Type B pancreatic cell (in vitro differentiated cells): ENCODE results near the gene SKA3. TPM values are rescaled to one million over a fixed set of nuclear protein-coding genes. Genes with fewer than 3 reads are reported as not detected.

Experiments
- DNase-seq: peaks from one replicate; pipeline ENCODE4 v3.0.0; 2021; ENCODE audit warnings: mixed read lengths; ENCODE audit not compliant: unreplicated experiment; ENCODE audit errors: extremely low spot score
- H3K27ac Mint-ChIP-seq: 2 replicates; pipeline ENCODE4 v1.8.0; 2021; ENCODE audit warnings: mild to moderate bottlenecking, mixed read lengths
- H3K27me3 Mint-ChIP-seq: 2 replicates; pipeline ENCODE4 v1.8.0; 2021; ENCODE audit warnings: mixed read lengths
- H3K36me3 Mint-ChIP-seq: 2 replicates; pipeline ENCODE4 v1.8.0; 2021; ENCODE audit warnings: mixed read lengths
- H3K4me1 Mint-ChIP-seq: one replicate; pipeline ENCODE4 v1.8.0; 2021; ENCODE audit warnings: mixed read lengths; ENCODE audit not compliant: unreplicated experiment
- H3K4me3 Mint-ChIP-seq: 2 replicates; pipeline ENCODE4 v1.8.0; 2021; ENCODE audit warnings: mild to moderate bottlenecking, mixed read lengths
- H3K9me3 Mint-ChIP-seq: 2 replicates; pipeline ENCODE4 v1.8.0; 2021; ENCODE audit warnings: mixed read lengths
- CTCF ChIP-seq: fragments of 200-600 bp; sonication (generic); conservative IDR thresholded peaks from 2 replicates; pipeline ENCODE4 v1.5.0; 2021; ENCODE audit warnings: antibody characterized with exemption, mild to moderate bottlenecking
- total RNA-seq: library from RNA; stranded (reverse); gene quantifications from 2 replicates; pipeline ENCODE4 v1.2.1, GENCODE V29; 2021; ENCODE audit warnings: low replicate concordance

SKA3 gene
- total RNA-seq, 1 donor from 2014 or later, result 20.5 TPM

DNA sequence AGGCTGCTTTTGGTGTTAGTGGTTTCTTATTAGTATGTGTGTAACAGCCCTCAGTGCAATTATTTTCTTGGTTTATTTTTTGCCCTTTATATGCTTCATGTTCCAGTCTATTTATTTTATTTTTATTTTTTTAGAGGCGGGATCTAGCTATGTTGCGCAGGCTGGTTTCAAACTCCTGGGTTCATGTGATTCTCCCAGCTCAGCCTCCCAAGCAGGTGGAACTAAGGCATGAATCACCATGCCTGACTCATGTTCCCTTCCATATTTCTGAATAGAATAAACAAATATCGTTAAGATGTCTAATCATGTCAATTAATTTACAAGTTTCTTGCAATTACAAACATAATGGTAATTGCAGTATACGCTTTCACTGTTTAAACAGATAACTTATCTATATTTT, 11.7 kb downstream of the SKA3 start:
- no peak overlapping the region for H3K27ac Mint-ChIP-seq
- H3K4me3 Mint-ChIP-seq, result no peak overlapping the region
- no peaks in the 10 kb centered on the region for H3K4me1 Mint-ChIP-seq
- no peak for TF ChIP-seq CTCF
- H3K27me3 Mint-ChIP-seq, result no peaks in the 10 kb centered on the region
- H3K9me3 Mint-ChIP-seq, result no peaks in the 10 kb centered on the region
- no peak for DNase-seq
- peaks cover 3% of the 10 kb centered on the region for H3K36me3 Mint-ChIP-seq

GRCh38 chr13:21152251-21152899, 24.0 kb downstream of the SKA3 start:
- peaks cover 7% of the 10 kb centered on the region for H3K36me3 Mint-ChIP-seq
- no peak overlapping the region for H3K4me3 Mint-ChIP-seq
- TF ChIP-seq CTCF, result no peak
- no peak overlapping the region for H3K27ac Mint-ChIP-seq
- H3K9me3 Mint-ChIP-seq, result no peaks in the 10 kb centered on the region
- H3K27me3 Mint-ChIP-seq, result no peaks in the 10 kb centered on the region
- H3K4me1 Mint-ChIP-seq, result no peaks in the 10 kb centered on the region
- DNase-seq, result no peak

DNA sequence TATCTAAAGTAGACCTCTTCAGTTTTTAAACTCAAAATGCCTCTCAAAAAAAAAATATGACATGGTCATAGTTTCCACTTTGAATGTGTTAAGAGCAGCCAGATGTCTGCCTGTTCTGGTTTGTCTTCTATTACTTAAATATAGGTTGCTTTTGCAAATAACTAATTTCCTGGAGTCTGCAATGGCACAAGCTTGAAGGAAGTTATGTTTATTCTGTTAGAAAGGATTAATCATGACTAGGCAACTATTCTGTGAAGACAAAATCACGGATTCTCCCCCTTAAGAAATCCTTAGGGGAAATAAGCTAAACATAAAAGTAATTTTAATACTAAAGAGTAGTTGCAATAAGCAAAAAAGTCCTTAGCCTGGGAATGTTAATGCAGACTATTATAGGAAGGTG, 26.3 kb downstream of the SKA3 start:
- Mint-ChIP-seq H3K27me3 (no peaks in the 10 kb centered on the region), H3K27ac (no peak overlapping the region), H3K36me3 (peaks cover 9% of the 10 kb centered on the region), H3K4me3 (no peak overlapping the region), H3K9me3 (no peaks in the 10 kb centered on the region), H3K4me1 (no peaks in the 10 kb centered on the region)
- no peak for TF ChIP-seq CTCF
- DNase-seq, result no peak

- Mint-ChIP-seq H3K27ac (no peak overlapping the region), H3K4me1 (no peaks in the 10 kb centered on the region), H3K4me3 (no peak overlapping the region), H3K36me3 (peaks cover 9% of the 10 kb centered on the region), H3K9me3 (no peaks in the 10 kb centered on the region), H3K27me3 (no peaks in the 10 kb centered on the region)
- DNase-seq, result no peak
- TF ChIP-seq CTCF, result no peak
Measured at GRCh38 chr13:21149568-21149967, 26.8 kb downstream of the SKA3 start.

GRCh38 chr13:21148557-21149258, 27.6 kb downstream of the SKA3 start:
- no peak overlapping the region for H3K27ac Mint-ChIP-seq
- no peak for TF ChIP-seq CTCF
- H3K36me3 Mint-ChIP-seq, result peaks cover 12% of the 10 kb centered on the region
- H3K4me3 Mint-ChIP-seq, result no peak overlapping the region
- H3K9me3 Mint-ChIP-seq, result no peaks in the 10 kb centered on the region
- H3K4me1 Mint-ChIP-seq, result no peaks in the 10 kb centered on the region
- no peaks in the 10 kb centered on the region for H3K27me3 Mint-ChIP-seq
- DNase-seq, result no peak
